ENCODE data around the gene HOXD3.

Gene HOXD3

GRCh38 chr2:176121190-176122051 is 35.7 kb upstream of the HOXD3 start:
- DNase-seq: peak; percentile 26 to 28

GRCh38 chr2:176122052-176122682 is 34.9 kb upstream of the HOXD3 start:
- no peak for DNase-seq

DNA sequence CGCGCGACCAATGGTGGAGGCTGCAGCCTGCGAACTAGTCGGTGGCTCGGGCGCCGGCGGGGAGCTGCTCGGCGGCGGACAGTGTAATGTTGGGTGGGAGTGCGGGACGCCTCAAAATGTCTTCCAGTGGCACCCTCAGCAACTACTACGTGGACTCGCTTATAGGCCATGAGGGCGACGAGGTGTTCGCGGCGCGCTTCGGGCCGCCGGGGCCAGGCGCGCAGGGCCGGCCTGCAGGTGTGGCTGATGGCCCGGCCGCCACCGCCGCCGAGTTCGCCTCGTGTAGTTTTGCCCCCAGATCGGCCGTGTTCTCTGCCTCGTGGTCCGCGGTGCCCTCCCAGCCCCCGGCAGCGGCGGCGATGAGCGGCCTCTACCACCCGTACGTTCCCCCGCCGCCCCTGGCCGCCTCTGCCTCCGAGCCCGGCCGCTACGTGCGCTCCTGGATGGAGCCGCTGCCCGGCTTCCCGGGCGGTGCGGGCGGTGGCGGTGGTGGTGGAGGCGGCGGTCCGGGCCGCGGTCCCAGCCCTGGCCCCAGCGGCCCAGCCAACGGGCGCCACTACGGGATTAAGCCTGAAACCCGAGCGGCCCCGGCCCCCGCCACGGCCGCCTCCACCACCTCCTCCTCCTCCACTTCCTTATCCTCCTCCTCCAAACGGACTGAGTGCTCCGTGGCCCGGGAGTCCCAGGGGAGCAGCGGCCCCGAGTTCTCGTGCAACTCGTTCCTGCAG is 34.3 kb upstream of the HOXD3 start, which contains the start of gene HOXD9:
HOXD9 (plus strand) TSS at position 37 of the 728 bp plus-strand sequence; CDS start at position 87, 50 bp downstream.
- peak in 1 of 2 experiments; percentile 54 for DNase-seq

DNA sequence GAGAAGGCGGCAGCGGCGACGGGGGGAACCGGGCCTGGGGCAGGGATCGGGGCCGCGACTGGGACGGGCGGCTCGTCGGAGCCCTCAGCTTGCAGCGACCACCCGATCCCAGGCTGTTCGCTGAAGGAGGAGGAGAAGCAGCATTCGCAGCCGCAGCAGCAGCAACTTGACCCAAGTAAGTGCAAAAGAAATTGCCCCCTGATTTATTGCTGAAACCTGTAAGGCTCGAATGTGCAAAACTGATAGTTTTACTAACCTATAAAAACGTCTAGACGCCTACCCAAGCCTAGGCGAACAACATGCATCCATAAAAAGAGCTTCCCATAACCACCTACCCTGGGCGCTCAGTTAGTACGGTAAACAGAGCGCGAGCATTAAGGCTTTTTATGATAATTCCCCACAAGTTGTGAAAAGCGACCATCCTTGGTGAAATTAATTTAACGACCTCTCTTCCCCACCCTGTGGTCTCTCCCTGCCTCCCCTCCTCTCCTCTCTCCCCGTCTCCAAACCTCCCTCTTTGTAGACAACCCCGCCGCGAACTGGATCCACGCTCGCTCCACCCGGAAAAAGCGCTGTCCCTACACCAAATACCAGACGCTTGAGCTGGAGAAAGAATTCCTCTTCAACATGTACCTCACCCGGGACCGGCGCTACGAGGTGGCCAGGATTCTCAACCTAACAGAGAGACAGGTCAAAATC is 33.5 kb upstream of the HOXD3 start:
- DNase-seq: peak in 1 of 2 experiments; percentile 26

DNA sequence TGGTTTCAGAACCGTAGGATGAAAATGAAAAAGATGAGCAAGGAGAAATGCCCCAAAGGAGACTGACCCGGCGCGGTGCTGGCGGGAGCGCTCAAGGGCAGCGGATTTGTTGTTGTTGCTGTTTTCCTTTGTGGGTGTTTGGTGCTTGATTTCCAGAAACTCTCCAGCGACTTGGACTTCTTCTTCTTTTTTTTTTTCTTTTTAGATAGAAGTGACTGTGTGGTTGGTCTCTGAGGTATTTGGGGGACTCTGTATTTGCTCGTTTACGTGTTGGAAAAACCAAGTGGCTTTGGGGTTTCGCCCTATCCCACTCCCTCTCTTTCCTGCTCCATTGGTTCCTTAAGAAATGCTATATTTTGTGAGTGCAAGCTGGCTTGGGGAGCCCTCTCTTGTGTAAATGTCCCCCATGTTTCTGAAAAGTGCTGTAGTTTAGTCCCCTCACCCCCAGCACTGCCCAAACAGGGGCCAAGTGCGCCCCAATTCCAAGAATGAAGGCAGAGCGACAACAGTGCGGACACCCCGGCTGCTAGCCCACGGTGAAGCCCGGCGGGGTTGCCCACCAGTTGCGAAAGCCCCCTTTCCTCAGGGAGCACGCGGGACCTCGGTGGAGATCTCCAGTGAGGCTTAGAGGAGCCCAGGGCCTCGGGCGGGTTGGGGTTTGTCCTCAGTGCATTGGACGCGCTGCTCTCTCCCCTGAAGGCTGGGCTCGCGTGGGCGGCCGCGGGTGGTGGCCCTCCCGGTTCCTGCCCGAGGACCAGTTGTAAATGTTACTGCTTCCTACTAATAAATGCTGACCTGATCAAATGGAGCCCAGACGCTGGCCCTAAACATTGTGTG is 32.8 kb upstream of the HOXD3 start:
- DNase-seq: peak in 1 of 2 experiments; percentile 10

DNA sequence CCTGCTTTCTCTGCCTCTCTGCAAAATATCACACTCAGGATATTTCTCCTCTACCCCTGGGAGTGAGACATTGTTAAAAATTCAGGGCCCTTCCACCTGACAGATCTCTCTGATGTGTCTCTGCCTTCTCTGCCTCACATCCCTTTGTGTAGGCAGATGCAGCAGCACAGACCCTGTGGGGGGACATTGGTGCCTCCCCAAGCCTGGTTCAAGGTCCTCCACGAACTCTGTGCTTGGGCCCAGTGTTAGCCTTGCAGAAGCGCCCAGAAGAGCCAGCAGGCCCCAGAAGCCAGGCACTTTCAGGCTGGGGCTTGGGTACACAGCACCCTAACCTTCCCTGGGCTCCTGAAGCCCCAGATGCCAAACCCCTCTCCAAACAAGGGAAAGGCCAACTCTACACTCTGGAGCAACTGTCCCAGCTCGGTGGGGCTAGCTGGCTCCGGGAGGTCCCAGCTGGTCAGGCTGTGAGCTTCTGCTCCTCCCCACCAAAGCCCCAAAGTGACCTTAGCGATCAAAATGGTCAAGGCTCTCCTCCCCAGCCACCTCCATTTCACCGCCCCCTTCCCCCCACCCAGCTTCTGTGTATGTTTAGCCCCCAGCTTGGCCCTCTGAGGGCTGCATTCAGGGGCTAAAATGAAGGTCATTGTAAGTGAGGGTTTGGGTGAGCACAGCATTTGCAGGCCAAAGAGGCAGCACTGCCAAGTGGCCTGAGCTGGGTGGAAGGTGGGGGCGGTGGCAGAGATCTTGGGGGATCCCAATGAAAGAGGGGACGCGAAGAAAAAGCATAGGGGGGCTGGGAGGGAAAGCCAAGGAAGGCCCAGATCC is 31.9 kb upstream of the HOXD3 start:
- peak in 1 of 2 experiments; percentile 17 for DNase-seq

- no peak for DNase-seq
These were observed 31.4 kb upstream of the HOXD3 start for GRCh38 chr2:176125772-176126054.

GRCh38 chr2:176126929-176127773 is 30.0 kb upstream of the HOXD3 start:
- DNase-seq: peak; percentile 69 to 70

GRCh38 chr2:176127774-176128072 is 29.4 kb upstream of the HOXD3 start:
- no peak for DNase-seq

DNA sequence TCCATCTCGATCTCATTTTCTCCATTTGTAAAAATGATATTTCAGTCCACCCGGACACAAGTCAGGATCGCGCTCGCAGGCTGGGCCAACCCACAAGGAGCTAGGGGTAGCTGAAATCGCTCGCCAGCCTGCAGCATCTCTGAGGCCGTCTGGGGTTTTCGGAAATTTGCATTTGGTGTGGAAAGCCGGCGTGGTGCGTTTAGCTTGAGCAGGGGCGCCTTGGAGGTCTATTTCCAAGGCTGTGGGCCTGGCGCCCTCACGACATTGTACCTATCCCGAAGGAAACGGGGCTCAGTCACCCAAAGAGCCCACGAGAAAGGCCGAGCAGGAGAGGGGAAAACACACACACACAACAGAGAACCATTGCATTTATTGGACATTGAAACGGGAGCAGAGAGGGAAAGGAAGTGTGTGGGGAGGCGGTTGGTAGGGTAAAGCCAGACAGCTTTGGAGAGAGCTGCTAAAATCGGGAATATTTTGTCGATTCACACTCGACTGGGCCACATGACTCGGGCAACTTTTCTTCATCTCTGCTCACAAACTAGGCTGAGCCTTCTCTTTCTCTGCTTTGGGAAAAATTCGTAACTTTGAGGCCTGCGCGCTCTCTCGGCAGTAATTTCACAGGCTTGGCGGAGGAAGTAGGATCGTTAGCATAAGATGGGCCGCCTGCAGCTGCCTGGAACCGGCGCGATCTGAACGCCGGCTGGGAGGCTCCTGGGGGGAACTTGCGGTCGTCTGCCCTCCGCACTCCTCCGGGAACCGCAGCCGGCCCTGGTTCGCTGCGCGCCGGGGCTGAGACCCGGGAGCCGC is 28.7 kb upstream of the HOXD3 start:
- peak; percentile 32 to 36 for DNase-seq

- peak; percentile 33 to 50 for DNase-seq
These were observed 27.9 kb upstream of the HOXD3 start, which contains the start of gene HOXD8 for GRCh38 chr2:176128982-176129796. Gene HOXD8 (plus strand): TSS chr2:176129705. CDS start chr2:176130367, 662 bp downstream.

DNA sequence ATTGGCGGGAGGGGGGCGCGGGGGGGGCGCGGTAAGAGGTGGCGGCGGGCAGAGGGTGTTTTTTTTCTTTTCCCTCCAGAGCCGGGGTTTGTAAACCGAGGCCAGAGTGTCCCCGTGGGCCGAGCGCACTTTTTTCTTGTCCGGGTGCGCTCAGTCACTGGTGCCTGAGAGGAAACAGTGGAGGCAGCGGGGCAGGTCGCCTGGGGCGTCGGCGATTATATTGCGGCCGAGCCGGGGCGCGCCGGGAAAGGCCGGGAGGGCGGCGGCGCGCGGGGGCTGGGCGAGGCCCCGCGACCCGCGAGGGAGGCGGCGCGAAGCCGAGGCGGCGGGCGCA is 27.3 kb upstream of the HOXD3 start:
- DNase-seq: no peak

DNA sequence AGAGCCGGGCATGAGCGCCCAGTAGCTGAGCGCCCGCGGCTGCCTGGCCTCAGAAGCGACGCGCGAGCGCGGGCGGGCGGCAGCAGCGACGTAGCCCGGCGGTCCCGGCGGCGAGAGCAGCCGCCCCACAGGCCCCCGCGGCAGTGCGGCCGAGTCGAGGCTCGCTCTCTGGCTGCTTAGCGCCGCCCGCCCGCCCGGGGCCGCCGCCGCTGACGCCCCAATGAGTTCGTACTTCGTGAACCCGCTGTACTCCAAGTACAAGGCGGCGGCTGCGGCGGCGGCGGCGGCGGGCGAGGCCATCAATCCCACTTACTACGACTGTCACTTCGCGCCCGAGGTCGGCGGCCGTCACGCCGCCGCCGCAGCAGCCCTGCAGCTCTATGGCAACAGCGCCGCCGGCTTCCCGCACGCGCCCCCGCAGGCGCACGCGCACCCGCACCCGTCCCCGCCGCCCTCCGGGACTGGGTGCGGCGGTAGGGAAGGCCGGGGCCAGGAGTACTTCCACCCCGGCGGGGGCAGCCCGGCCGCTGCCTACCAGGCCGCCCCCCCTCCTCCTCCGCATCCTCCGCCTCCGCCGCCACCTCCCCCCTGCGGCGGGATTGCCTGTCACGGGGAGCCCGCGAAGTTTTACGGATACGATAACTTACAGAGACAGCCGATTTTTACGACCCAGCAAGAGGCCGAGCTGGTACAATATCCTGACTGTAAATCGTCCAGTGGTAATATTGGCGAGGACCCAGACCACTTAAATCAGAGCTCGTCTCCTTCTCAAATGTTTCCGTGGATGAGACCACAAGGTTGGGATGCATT is 26.8 kb upstream of the HOXD3 start:
- DNase-seq: peak; percentile 38 to 54

- DNase-seq: no peak
These were observed 25.9 kb upstream of the HOXD3 start for GRCh38 chr2:176130957-176131847.

DNA sequence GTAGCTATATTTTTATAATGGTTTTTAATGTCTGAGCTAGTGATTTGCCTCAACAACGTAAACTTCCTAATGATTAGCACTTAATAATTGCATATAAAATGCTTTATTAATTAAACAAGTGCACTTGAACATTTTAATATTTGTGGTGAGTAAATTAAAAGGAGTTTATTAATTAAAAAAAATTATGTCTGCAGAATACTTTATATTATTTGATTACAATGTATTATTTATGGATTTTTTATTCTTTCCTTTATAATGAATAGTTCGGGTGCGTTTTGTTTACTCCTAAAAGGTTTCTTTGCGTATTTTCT is 25.3 kb upstream of the HOXD3 start:
- no peak for DNase-seq

Measured in activated T-cell treated with anti-CD3 and anti-CD28 coated beads, Interleukin-2, amount 50 U/mL, for 48 hours (primary cell).